NCI-H82 treated with DMSO at 0.1 percent for 48 hours (cell line): ENCODE results near the gene LIMA1.
"Not testable (repeated sequence)": the region's sequence is repeated elsewhere in the genome, so short reads cannot be mapped to it uniquely, and the experiment has no call there.

Experiments
- DNase-seq: peaks from one replicate; lab custom pipeline; 2025; ENCODE audit not compliant: unreplicated experiment; lab: John Stamatoyannopoulos, UW

Gene LIMA1

GRCh38 chr12:50248411-50248810, 34.9 kb downstream of the LIMA1 start:
- DNase-seq = no peak

GRCh38 chr12:50247665-50248064, 35.7 kb downstream of the LIMA1 start:
- not testable (repeated sequence) for DNase-seq

GRCh38 chr12:50246873-50247612, 36.3 kb downstream of the LIMA1 start:
- no peak for DNase-seq

GRCh38 chr12:50246197-50246865, 37.0 kb downstream of the LIMA1 start:
- DNase-seq = no peak

- no peak for DNase-seq
Measured at GRCh38 chr12:50243507-50243906, 39.8 kb downstream of the LIMA1 start.

- no peak for DNase-seq
Measured at GRCh38 chr12:50242751-50243191, 40.5 kb downstream of the LIMA1 start.

GRCh38 chr12:50241178-50241577, 42.1 kb downstream of the LIMA1 start:
- no peak for DNase-seq

- DNase-seq = no peak
Measured at GRCh38 chr12:50240792-50241114, 42.6 kb downstream of the LIMA1 start.

- no peak for DNase-seq
Measured at GRCh38 chr12:50240096-50240791, 43.1 kb downstream of the LIMA1 start.

- no peak for DNase-seq
Measured at GRCh38 chr12:50239355-50239891, 43.9 kb downstream of the LIMA1 start.

GRCh38 chr12:50234347-50234746, 49.0 kb downstream of the LIMA1 start:
- DNase-seq = no peak

- DNase-seq = peak; percentile 77
Measured at GRCh38 chr12:50232771-50233209, 50.5 kb downstream of the LIMA1 start.

- no peak for DNase-seq
Measured at GRCh38 chr12:50232206-50232605, 51.1 kb downstream of the LIMA1 start.

- DNase-seq = no peak
Measured at GRCh38 chr12:50231346-50231745, 52.0 kb downstream of the LIMA1 start.

GRCh38 chr12:50230217-50230616, 53.1 kb downstream of the LIMA1 start:
- DNase-seq = no peak

GRCh38 chr12:50224026-50224692, 59.2 kb downstream of the LIMA1 start:
- DNase-seq = peak; percentile 85

GRCh38 chr12:50222275-50222783, 61.0 kb downstream of the LIMA1 start:
- DNase-seq = peak; percentile 32

- peak; percentile 79 for DNase-seq
Measured at GRCh38 chr12:50221228-50222008, 61.9 kb downstream of the LIMA1 start.

- DNase-seq = no peak
Measured at GRCh38 chr12:50220363-50220995, 62.8 kb downstream of the LIMA1 start.

GRCh38 chr12:50219544-50219943, 63.8 kb downstream of the LIMA1 start:
- DNase-seq = no peak
